HepG2 (cell line): ENCODE measurements around the gene ENGASE. TPM values are rescaled to one million over a fixed set of nuclear protein-coding genes. Genes with fewer than 3 reads are reported as not detected.

ENCODE experiments used
- ATAC-seq: fragments of 200-7000 bp; cut with Tn5 transposase; 3 replicates; pipeline ENCODE4 v1.9.1; 2020; ENCODE audit warnings: mild to moderate bottlenecking, moderate library complexity
- BruUV-seq: library from RNA; stranded (reverse); fragments of 400-500 nt; replicated peaks from 2 replicates; lab custom pipeline; 2021; lab: Mats Ljungman, UMichigan
- CTCF ChIA-PET: fragments of 300-600 bp; formaldehyde crosslinking; extraction: SDS; loops from one replicate; lab custom pipeline; 2021; ENCODE audit warnings: low total read pairs, inconsistent platforms, low intra/inter-chr PET ratio; lab: Yijun Ruan, JAX
- POLR2A ChIA-PET: fragments of 350-600 bp; sonication (Branson Sonifier 250); formaldehyde crosslinking; loops from one replicate; lab custom pipeline; 2020; ENCODE audit warnings: antibody characterized with exemption, inconsistent platforms; lab: Yijun Ruan, JAX
- DNase-seq: peaks from one replicate; pipeline ENCODE4 v3.0.0-alpha.2; 2015; ENCODE audit warnings: low spot score
- FAIRE-seq: peaks from 3 replicates; lab custom pipeline; 2011; peaks lifted over from hg19 to GRCh38; lab: Jason Lieb, UNC
- H2AFZ ChIP-seq: one replicate; pipeline ENCODE4 v1.6.1; 2011; ENCODE audit warnings: low read length, inconsistent platforms
- H3K27ac ChIP-seq: fragments of 300-600 bp; 3 replicates; pipeline ENCODE4 v1.8.0; 2011; ENCODE audit warnings: mixed run types, mild to moderate bottlenecking, mixed read lengths, low read length, inconsistent platforms; ENCODE audit not compliant: insufficient read depth; ENCODE audit errors: extremely low read length
- H3K27me3 ChIP-seq, 2 experiments: fragments of 200-600 bp in 1 of 2; 2 replicates in 1 of 2; 3 replicates in 1 of 2; pipeline versions ENCODE4 v1.6.0 to v1.8.0; 2011; ENCODE audit warnings: low read length in 2 of 2, mild to moderate bottlenecking in 2 of 2, moderate library complexity in 2 of 2, inconsistent platforms in 1 of 2; ENCODE audit not compliant: insufficient read depth in 2 of 2, control insufficient read depth in 1 of 2
- H3K36me3 ChIP-seq, 2 experiments: fragments of 200-600 bp in 1 of 2; replicated peaks in 1 of 2; 2 replicates in 1 of 2; 3 replicates in 1 of 2; pipeline versions ENCODE4 v1.5.1 to v1.8.0; 2011; ENCODE audit warnings: low read length in 2 of 2, inconsistent platforms in 1 of 2; ENCODE audit not compliant: insufficient read depth in 2 of 2, control insufficient read depth in 1 of 2
- H3K4me1 ChIP-seq: 2 replicates; pipeline ENCODE4 v1.5.1; 2012; ENCODE audit warnings: low read length, inconsistent platforms; ENCODE audit not compliant: insufficient read depth
- H3K4me2 ChIP-seq: 2 replicates; pipeline ENCODE4 v1.6.0; 2011; ENCODE audit warnings: low read depth, low read length, inconsistent platforms
- H3K4me3 ChIP-seq, 3 experiments: fragments of 200-600 bp in 1 of 3; sonication (generic), shearing (Covaris generic) in 1 of 3; replicated peaks in 1 of 3; 2 replicates each; pipeline ENCODE4 v1.5.1; 2011 to 2016; ENCODE audit warnings: low read length in 3 of 3, inconsistent platforms in 2 of 3, low read depth in 2 of 3, mild to moderate bottlenecking in 2 of 3, control low read depth in 1 of 3, mixed read lengths in 1 of 3; ENCODE audit not compliant: insufficient read depth in 1 of 3
- H3K79me2 ChIP-seq: one replicate; pipeline ENCODE4 v1.6.1; 2011; ENCODE audit warnings: low read length, inconsistent platforms; ENCODE audit not compliant: insufficient read depth
- H3K9ac ChIP-seq: 2 replicates; pipeline ENCODE4 v1.6.0; 2011; ENCODE audit warnings: mild to moderate bottlenecking, low read depth, low read length, inconsistent platforms; ENCODE audit not compliant: insufficient read depth
- H3K9me3 ChIP-seq: 2 replicates; pipeline ENCODE4 v1.5.1; 2012; ENCODE audit warnings: mild to moderate bottlenecking, low read length
- H4K20me1 ChIP-seq: 2 replicates; pipeline ENCODE4 v1.6.0; 2011; ENCODE audit warnings: inconsistent platforms, mild to moderate bottlenecking, low read length, moderate library complexity; ENCODE audit not compliant: insufficient read depth
- EEA1 ChIP-seq: sonication (generic); formaldehyde crosslinking; IDR thresholded peaks from 2 replicates; pipeline ENCODE4 v1.5.1; 2020; ENCODE audit warnings: mild to moderate bottlenecking, missing genetic modification reagents, borderline replicate concordance
- FOSL2 ChIP-seq: sonication (generic); formaldehyde crosslinking; IDR thresholded peaks from 2 replicates; pipeline ENCODE4 v1.4.0; 2020; ENCODE audit warnings: missing genetic modification reagents
- FOXO1 ChIP-seq: sonication (generic); formaldehyde crosslinking; IDR thresholded peaks from 2 replicates; pipeline ENCODE4 v1.4.0; 2020; ENCODE audit warnings: missing genetic modification reagents
- MBD4 ChIP-seq: IDR thresholded peaks from 2 replicates; pipeline ENCODE4 v1.6.1; 2012; ENCODE audit warnings: low read length, inconsistent platforms, borderline replicate concordance
- MEIS1 ChIP-seq: sonication (generic); formaldehyde crosslinking; IDR thresholded peaks from 2 replicates; pipeline ENCODE4 v1.9.0; 2021; ENCODE audit warnings: mild to moderate bottlenecking, missing genetic modification reagents, moderate library complexity, borderline replicate concordance
- TRIM24 ChIP-seq: sonication (generic); formaldehyde crosslinking; IDR thresholded peaks from 2 replicates; pipeline ENCODE4 v1.8.0; 2022; ENCODE audit warnings: mild to moderate bottlenecking, missing genetic modification reagents
- ZMYM3 ChIP-seq: sonication (generic); formaldehyde crosslinking; IDR thresholded peaks from 2 replicates; pipeline ENCODE4 v1.5.1; 2020; ENCODE audit warnings: mild to moderate bottlenecking, missing genetic modification reagents
- ZNF747 ChIP-seq: sonication (generic); formaldehyde crosslinking; IDR thresholded peaks from 2 replicates; pipeline ENCODE4 v1.8.1; 2023; ENCODE audit warnings: missing genetic modification reagents, mild to moderate bottlenecking, borderline replicate concordance
- ZNF788 ChIP-seq: sonication (generic); formaldehyde crosslinking; IDR thresholded peaks from 2 replicates; pipeline ENCODE4 v1.5.0; 2020; ENCODE audit warnings: mild to moderate bottlenecking, missing genetic modification reagents, borderline replicate concordance
- WGBS: methylation state at CpG from one replicate; pipeline ENCODE4 v1.1.6; 2017; ENCODE audit warnings: low lambda C conversion rate; 5-methylcytosine and 5-hydroxymethylcytosine counted together
- in situ Hi-C: cut with HindIII; loops from 2 replicates; pipeline ENCODE4 v1.10.0; 2017; ENCODE audit warnings: low pct_unique_long_range_greater_than_20kb; ENCODE audit not compliant: extremely low pct_ligation_motif_present
- intact Hi-C: fragments of 100-400 bp; cut with micrococcal nuclease; formaldehyde crosslinking; loops from one replicate; pipeline ENCODE4 v1.10.0; 2022; ENCODE audit not compliant: unreplicated experiment
- polyA plus RNA-seq, 8 experiments: library from polyadenylated mRNA; depleted of rRNA in 3 of 8; stranded (reverse) in 7 of 8; unstranded in 1 of 8; fragments of >200 nt; fragmentation: Illumina TruSeq in 4 of 8; extraction: Trizol in 4 of 8; gene quantifications; 2 replicates each; pipeline versions ENCODE4 v1.2.1 to v1.2.3, GENCODE V29; 2011 to 2016; ENCODE audit warnings: low read depth in 4 of 8, missing spikeins in 1 of 8, mixed read lengths in 1 of 8; ENCODE audit not compliant: insufficient read depth in 1 of 8
- total RNA-seq, 5 experiments: library from RNA; depleted of rRNA; stranded (reverse); fragments of >200 nt; fragmentation: Illumina TruSeq; extraction: Trizol; gene quantifications; 2 replicates each; pipeline ENCODE4 v1.2.3, GENCODE V29; 2016; ENCODE audit warnings: low read depth in 1 of 5
- TF ChIP-seq, protein P1 (sequence below): sonication (generic); formaldehyde crosslinking; IDR thresholded peaks from 2 replicates; pipeline ENCODE4 v1.5.0; 2020; ENCODE audit warnings: missing genetic modification reagents

Gene ENGASE
- total and polyA plus RNA-seq, 2 of the 13 experiments (the other 11 are each of a cell fraction or from before 2014, with no cell fraction given), result 10.6 to 18.1 TPM

DNA sequence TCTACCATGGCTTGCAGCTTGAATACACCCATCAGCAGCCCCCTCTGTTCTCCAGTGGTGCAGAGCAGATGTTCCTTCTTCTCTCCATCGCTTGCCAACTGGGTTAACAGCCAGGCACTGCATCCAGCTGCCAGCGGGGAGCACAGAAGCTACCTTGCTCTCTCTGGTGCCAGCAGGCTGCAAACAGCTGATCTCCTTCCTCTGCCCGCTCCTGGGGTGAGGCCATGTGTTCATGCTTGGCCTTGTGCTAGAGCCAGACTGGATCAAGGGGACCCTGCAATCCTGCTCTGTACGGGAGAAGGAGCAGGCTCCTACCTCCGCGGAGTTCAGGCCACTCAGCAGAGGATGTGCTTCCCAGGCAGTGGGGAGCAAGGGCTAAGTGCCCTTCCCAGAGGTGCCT lies 24.1 kb upstream of the ENGASE start:
- intact Hi-C loops (no loop called here), in situ Hi-C loops (no loop called here)
- POLR2A ChIA-PET, result interaction anchor here (3.2 to 3.9 kb wide), 2 partner anchors 23 to 24 kb away, joined by 11 to 22 read pairs; partner anchors contain the start of gene ENGASE
- no peak overlapping the region for H3K4me2 ChIP-seq
- FAIRE-seq, result no peak
- no peaks in the 10 kb centered on the region; the same call in 1 of the 2 replicates for H4K20me1 ChIP-seq
- no peak for ATAC-seq
- H3K79me2 ChIP-seq, result no peaks in the 10 kb centered on the region
- peaks cover 16% of the 10 kb centered on the region for H3K9me3 ChIP-seq
- no TSS peak for BruUV-seq
- H3K27ac ChIP-seq, result no peak overlapping the region
- no peak overlapping the region for H2AFZ ChIP-seq
- H3K4me1 ChIP-seq, result peaks cover 21% of the 10 kb centered on the region
- CTCF ChIA-PET, result no interaction called here
- peaks cover 16 to 56% of the 10 kb centered on the region in 2 experiments for H3K27me3 ChIP-seq
- no peak overlapping the region for H3K4me3 ChIP-seq
- H3K36me3 ChIP-seq, result no peaks in the 10 kb centered on the region
- no peak for DNase-seq
- no peak for TF ChIP-seq FOSL2 (CRISPR knock-in tag)
- TF ChIP-seq EEA1 (CRISPR knock-in tag), result no peak
- TF ChIP-seq MEIS1, result no peak
- no peak for TF ChIP-seq ZMYM3 (CRISPR knock-in tag)
- TF ChIP-seq, protein P1, sequence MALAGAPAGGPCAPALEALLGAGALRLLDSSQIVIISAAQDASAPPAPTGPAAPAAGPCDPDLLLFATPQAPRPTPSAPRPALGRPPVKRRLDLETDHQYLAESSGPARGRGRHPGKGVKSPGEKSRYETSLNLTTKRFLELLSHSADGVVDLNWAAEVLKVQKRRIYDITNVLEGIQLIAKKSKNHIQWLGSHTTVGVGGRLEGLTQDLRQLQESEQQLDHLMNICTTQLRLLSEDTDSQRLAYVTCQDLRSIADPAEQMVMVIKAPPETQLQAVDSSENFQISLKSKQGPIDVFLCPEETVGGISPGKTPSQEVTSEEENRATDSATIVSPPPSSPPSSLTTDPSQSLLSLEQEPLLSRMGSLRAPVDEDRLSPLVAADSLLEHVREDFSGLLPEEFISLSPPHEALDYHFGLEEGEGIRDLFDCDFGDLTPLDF (CRISPR knock-in tag), result no peak
- TF ChIP-seq ZNF747, result no peak
- TF ChIP-seq FOXO1 (CRISPR knock-in tag), result no peak
- TF ChIP-seq MBD4, result no peak
- TF ChIP-seq, all 625 proteins: peak for 0
- no peak overlapping the region for H3K9ac ChIP-seq
- WGBS, result 58% methylated on average over 6 of the region's 6 CpGs

DNA sequence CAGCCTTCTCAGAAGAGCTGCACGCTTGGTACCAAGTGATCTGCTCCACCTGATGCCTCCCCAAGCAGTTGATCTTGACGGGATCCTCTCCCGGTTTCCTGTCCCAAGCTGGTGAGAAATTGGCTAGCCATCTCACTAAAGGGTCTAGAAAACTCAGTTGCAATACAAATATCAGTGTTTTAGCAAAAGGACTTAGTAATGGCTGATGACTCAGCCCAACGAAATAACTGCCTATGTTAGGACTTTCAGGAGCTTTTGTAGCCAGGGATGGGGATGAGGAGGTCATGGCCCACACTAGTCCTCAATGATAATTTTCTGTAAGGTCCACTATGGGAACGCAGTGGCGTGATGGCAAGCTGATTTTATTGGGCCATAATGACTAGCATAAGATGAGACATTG lies 23.3 kb upstream of the ENGASE start:
- no peak overlapping the region for H3K4me3 ChIP-seq
- no TSS peak for BruUV-seq
- no peak overlapping the region for H2AFZ ChIP-seq
- ATAC-seq (no peak), FAIRE-seq (no peak), DNase-seq (no peak)
- H3K9ac ChIP-seq, result no peak overlapping the region
- intact Hi-C loops, result no loop called here
- no peaks in the 10 kb centered on the region for H3K36me3 ChIP-seq
- 41% methylated on average over 6 of the region's 6 CpGs for WGBS
- CTCF ChIA-PET, result no interaction called here
- TF ChIP-seq ZNF788 (CRISPR knock-in tag), result no peak
- no peak for TF ChIP-seq TRIM24 (CRISPR knock-in tag)
- peaks cover 18% of the 10 kb centered on the region for H3K4me1 ChIP-seq
- no peak overlapping the region for H3K4me2 ChIP-seq
- no peaks in the 10 kb centered on the region; the same call in 1 of the 2 replicates for H4K20me1 ChIP-seq
- H3K27me3 ChIP-seq, result peaks cover 16 to 56% of the 10 kb centered on the region in 2 experiments
- H3K79me2 ChIP-seq, result no peaks in the 10 kb centered on the region
- in situ Hi-C loops, result no loop called here
- H3K9me3 ChIP-seq, result peaks cover 16% of the 10 kb centered on the region
- no peak overlapping the region for H3K27ac ChIP-seq
- POLR2A ChIA-PET, result interaction anchor here (3.9 kb wide), 1 partner anchor 23 kb away, joined by 11 read pairs; the partner anchor contains the start of gene ENGASE
